Gastroesophageal sphincter (tissue), 4 donors: ENCODE results near the gene NTF4. TPM values are rescaled to one million over a fixed set of nuclear protein-coding genes. Genes with fewer than 3 reads are reported as not detected.

Experiments
- ATAC-seq: fragments of 150-250 bp; one replicate; pipeline ENCODE4 v1.9.1; 2016; ENCODE audit warnings: mild to moderate bottlenecking, moderate library complexity
- H3K27ac ChIP-seq, 4 donors: fragments of 200-600 bp; sonication (generic) in 3 of 4; 1 replicate in 3 of 4; 2 replicates in 1 of 4; pipeline ENCODE4 v1.5.1; 2016 to 2019
- H3K27me3 ChIP-seq: fragments of 200-600 bp; sonication (generic); one replicate; pipeline ENCODE4 v1.5.1; 2019
- H3K36me3 ChIP-seq, 2 donors: fragments of 200-600 bp; sonication (generic); one replicate each; pipeline ENCODE4 v1.5.1; 2019; ENCODE audit warnings: control low read depth in 1 of 2
- H3K4me1 ChIP-seq, 3 donors: fragments of 200-600 bp; sonication (generic); 1 replicate in 2 of 3; 2 replicates in 1 of 3; pipeline ENCODE4 v1.5.1; 2016 to 2019; ENCODE audit warnings: control low read depth in 2 of 3
- H3K4me3 ChIP-seq, 2 donors: fragments of 200-600 bp; sonication (generic); one replicate each; pipeline ENCODE4 v1.5.1; 2019; ENCODE audit warnings: mild to moderate bottlenecking in 1 of 2, moderate library complexity in 1 of 2
- H3K9me3 ChIP-seq, 3 donors: fragments of 200-600 bp; sonication (generic); one replicate each; pipeline ENCODE4 v1.5.1; 2017 to 2019; ENCODE audit warnings: control low read depth in 2 of 3
- EP300 ChIP-seq: sonication (generic); formaldehyde crosslinking; IDR thresholded peaks from one replicate; pipeline ENCODE4 v1.6.1; 2017; ENCODE audit warnings: antibody characterized with exemption, mild to moderate bottlenecking
- POLR2A ChIP-seq, 2 donors: fragments of 450-650 bp; IDR thresholded peaks; one replicate each; pipeline ENCODE4 v1.6.1; 2017; ENCODE audit warnings: antibody characterized with exemption in 2 of 2, mild to moderate bottlenecking in 2 of 2, moderate library complexity in 1 of 2
- POLR2AphosphoS5 ChIP-seq: sonication (generic); formaldehyde crosslinking; IDR thresholded peaks from one replicate; pipeline ENCODE4 v1.6.1; 2017; ENCODE audit warnings: antibody characterized with exemption
- WGBS, 2 donors: methylation state at CpG; one replicate each; pipeline ENCODE4 v1.1.5; 2018; ENCODE audit warnings: low coverage in 1 of 2; 5-methylcytosine and 5-hydroxymethylcytosine counted together
- total RNA-seq, 4 donors: library from RNA; depleted of rRNA; stranded (reverse); fragments of >200 nt; gene quantifications; one replicate each; pipeline ENCODE4 v1.1.0, GENCODE V29; 2016
- TF ChIP-seq, protein P1 (sequence below), 4 experiments: fragments of 200-600 bp in 2 of 4; fragments of 450-650 bp in 2 of 4; sonication (generic) in 1 of 4; IDR thresholded peaks; one replicate each; pipeline ENCODE4 v1.5.1; 2017 to 2019; ENCODE audit warnings: antibody characterized with exemption in 4 of 4, mild to moderate bottlenecking in 2 of 4, moderate library complexity in 2 of 4

The NTF4 gene
- total RNA-seq, 4 donors from 2014 or later = 0.37 TPM; not detected in 3

DNA sequence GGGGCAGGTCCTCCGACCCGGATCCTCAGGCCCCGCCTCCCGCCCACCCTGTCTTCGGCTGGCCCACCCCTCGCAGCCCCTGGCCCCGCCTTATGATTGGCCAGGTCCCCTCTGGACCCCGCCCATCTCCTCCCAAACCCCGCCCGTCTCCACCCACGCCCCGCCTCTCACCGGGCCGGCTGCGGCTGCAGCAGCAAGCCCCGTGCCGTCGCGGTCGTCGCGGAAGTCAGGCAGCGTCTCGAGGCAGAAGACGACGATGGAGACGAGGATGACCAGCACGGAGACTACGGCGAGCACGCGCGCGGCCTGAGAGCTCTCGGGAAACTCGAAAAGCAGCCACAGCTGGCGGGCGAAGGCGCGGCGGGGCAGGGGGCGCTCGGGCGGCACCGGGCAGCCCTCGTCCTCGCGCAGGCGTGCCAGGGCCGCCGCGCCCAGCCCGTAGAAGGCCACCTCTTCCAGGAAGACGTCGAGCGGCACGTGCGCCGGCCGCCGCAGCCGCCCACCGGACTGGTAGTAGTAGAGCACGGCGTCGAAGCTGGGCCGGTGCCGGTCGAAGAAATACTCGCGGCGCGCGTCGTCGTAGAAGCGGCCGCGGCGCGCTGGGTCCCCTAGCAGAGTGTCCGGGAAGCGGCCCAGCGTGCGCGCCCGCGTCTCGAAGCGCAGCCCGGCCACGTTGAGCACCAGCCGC is 7.4 kb upstream of the NTF4 start:
- TF ChIP-seq POLR2AphosphoS5 = no peak
- no peak for TF ChIP-seq POLR2A (IDR thresholded peaks at IDR 0.05)
- TF ChIP-seq, protein P1, sequence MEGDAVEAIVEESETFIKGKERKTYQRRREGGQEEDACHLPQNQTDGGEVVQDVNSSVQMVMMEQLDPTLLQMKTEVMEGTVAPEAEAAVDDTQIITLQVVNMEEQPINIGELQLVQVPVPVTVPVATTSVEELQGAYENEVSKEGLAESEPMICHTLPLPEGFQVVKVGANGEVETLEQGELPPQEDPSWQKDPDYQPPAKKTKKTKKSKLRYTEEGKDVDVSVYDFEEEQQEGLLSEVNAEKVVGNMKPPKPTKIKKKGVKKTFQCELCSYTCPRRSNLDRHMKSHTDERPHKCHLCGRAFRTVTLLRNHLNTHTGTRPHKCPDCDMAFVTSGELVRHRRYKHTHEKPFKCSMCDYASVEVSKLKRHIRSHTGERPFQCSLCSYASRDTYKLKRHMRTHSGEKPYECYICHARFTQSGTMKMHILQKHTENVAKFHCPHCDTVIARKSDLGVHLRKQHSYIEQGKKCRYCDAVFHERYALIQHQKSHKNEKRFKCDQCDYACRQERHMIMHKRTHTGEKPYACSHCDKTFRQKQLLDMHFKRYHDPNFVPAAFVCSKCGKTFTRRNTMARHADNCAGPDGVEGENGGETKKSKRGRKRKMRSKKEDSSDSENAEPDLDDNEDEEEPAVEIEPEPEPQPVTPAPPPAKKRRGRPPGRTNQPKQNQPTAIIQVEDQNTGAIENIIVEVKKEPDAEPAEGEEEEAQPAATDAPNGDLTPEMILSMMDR (IDR thresholded peaks at IDR 0.05) = no peak
- no peak for TF ChIP-seq EP300
- no peak for ATAC-seq
- Histone ChIP-seq H3K27ac (no peak overlapping the region), H3K36me3 (no peaks in the 10 kb centered on the region), H3K4me1 (peaks cover 0 to 12% (median 4%) of the 10 kb centered on the region in 3 donors), H3K27me3 (peaks cover 77% of the 10 kb centered on the region), H3K4me3 (no peak overlapping the region), H3K9me3 (no peaks in the 10 kb centered on the region)
- WGBS, 2 donors = 8% methylated on average over 6 of the region's 93 CpGs; no CpG with 5 or more reads in 1 of the 2 donors

DNA sequence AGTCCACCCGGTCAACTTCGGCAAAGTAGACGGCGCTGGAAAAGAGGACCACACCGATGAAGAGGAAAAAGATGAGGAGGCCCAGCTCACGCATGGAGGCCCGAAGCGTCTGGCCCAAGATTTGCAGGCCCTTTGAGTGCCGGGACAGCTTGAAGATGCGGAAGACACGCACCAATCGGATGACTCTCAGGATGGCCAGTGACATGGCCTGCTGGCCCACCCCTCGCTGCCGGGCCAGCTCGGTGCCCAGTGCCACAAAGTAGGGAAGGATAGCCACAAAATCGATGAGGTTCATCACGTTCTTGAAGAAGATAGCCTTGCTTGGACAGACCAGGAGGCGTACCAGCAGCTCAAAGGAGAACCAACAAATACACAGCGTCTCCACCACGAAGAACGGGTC is 5.8 kb upstream of the NTF4 start:
- TF ChIP-seq, protein P1 (IDR thresholded peaks at IDR 0.05) = no peak
- TF ChIP-seq EP300 (no peak), POLR2A (IDR thresholded peaks at IDR 0.05) (no peak), POLR2AphosphoS5 (no peak)
- Histone ChIP-seq H3K4me3 (no peak overlapping the region), H3K27ac (no peak overlapping the region), H3K27me3 (peaks cover 91% of the 10 kb centered on the region), H3K36me3 (no peaks in the 10 kb centered on the region), H3K9me3 (no peaks in the 10 kb centered on the region), H3K4me1 (peaks cover 0 to 12% (median 4%) of the 10 kb centered on the region in 3 donors)
- no peak for ATAC-seq
- WGBS, 2 donors = 90 to 97% methylated on average over 11 to 13 of the region's 21 CpGs

DNA sequence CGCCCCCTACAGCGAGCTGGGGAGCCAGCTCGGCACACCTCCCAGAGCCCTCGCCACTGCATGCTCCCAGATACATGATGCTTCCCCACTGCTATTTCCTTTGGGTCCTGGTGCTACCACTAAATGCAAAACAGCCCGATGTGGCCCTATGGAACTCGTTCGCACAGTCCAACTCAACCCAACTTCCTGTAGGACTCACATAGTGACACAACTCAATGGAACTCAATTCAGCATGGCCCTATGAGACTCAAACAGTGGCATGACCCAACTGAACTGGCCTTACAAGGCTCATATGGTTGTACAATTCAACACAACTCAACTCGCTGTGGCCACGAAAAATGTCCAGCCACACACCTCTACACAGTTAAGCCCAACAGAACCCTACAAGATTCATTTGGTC is 4.4 kb upstream of the NTF4 start:
- ATAC-seq = no peak
- Histone ChIP-seq H3K27ac (no peak overlapping the region), H3K9me3 (no peaks in the 10 kb centered on the region), H3K27me3 (peaks cover 98% of the 10 kb centered on the region), H3K4me1 (peaks cover 0 to 23% (median 10%) of the 10 kb centered on the region in 3 donors), H3K4me3 (no peak overlapping the region), H3K36me3 (no peaks in the 10 kb centered on the region)
- TF ChIP-seq EP300 (no peak), POLR2AphosphoS5 (no peak), POLR2A (IDR thresholded peaks at IDR 0.05) (no peak)
- TF ChIP-seq, protein P1 (IDR thresholded peaks at IDR 0.05) = no peak
- 90 to 96% methylated on average over 4 to 7 of the region's 9 CpGs for WGBS, 2 donors

DNA sequence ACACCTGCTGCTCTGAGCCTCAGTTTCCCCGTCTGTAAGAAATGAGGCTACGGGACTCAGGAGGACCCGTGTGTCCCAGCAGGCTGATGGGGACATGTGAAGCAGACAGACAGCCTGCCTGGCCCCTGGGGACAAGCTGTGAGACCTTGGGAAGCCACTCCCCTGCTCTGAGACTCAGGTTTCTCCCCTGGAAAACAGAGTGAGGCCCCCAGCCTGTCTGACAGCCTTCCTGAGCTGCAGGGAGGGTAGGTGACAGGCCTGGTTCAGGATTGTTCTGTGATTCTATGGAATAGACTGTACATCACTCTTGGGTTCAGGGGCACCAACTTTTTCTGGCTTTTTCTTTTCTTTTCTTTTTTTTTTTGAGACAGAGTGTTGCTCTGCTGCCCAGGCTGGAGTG is 2.9 kb upstream of the NTF4 start:
- H3K4me1 ChIP-seq = peaks cover 0 to 19% (median 10%) of the 10 kb centered on the region in 3 donors
- 0% methylated on average over 1 of the region's 3 CpGs; no CpG with 5 or more reads in 1 of the 2 donors for WGBS, 2 donors
- no peak overlapping the region for H3K4me3 ChIP-seq
- H3K9me3 ChIP-seq = no peaks in the 10 kb centered on the region
- H3K36me3 ChIP-seq = no peaks in the 10 kb centered on the region
- ATAC-seq = no peak
- peaks cover 98% of the 10 kb centered on the region for H3K27me3 ChIP-seq
- no peak for TF ChIP-seq POLR2AphosphoS5
- TF ChIP-seq POLR2A (IDR thresholded peaks at IDR 0.05) = no peak
- TF ChIP-seq, protein P1 (IDR thresholded peaks at IDR 0.05) = no peak
- TF ChIP-seq EP300 = no peak
- no peak overlapping the region for H3K27ac ChIP-seq

DNA sequence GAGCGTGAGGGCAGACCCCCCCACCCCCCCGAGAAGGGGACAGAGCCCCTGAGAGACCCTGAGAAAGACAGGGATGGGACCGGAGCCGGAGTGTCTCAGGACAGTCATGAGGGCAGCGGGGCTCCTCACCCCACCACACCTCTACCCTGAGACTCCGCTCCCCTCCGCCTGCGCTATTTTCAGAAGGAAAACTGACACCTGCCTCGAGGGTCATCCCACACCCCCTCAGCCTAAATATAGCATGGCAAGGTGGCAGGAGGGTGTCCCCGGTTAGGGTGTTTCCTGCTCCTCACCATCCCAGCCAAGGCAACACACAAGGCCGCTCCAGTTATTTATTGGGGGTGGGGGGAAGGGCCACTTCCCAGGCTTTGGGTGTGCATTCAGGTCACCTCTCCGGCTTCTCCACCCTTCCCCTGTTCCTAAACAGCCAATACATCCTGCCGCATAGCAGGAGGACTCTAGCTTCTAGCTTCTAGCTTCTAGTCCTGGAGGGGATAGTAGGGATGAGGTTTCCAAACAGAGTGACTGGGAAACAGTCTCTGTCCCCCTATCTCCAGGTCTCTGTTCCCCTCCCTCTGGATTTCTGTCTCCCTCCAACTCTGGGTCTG is 1.4 kb upstream of the NTF4 start:
- 39 to 47% methylated on average over 5 of the region's 13 CpGs for WGBS, 2 donors
- no peak overlapping the region for H3K4me3 ChIP-seq
- peaks cover 0 to 11% (median 6%) of the 10 kb centered on the region in 3 donors for H3K4me1 ChIP-seq
- H3K27me3 ChIP-seq = peaks cover 98% of the 10 kb centered on the region
- no peaks in the 10 kb centered on the region for H3K36me3 ChIP-seq
- TF ChIP-seq, protein P1 (IDR thresholded peaks at IDR 0.05) = no peak
- TF ChIP-seq POLR2A (IDR thresholded peaks at IDR 0.05) = no peak
- no peak for TF ChIP-seq EP300
- no peak for TF ChIP-seq POLR2AphosphoS5
- H3K27ac ChIP-seq = no peak overlapping the region
- no peak for ATAC-seq
- no peaks in the 10 kb centered on the region for H3K9me3 ChIP-seq
